ENCODE results near the gene CCER1.

GRCh38 chr12:90979951-90980350 lies 25.0 kb upstream of the CCER1 start:
- TF ChIP-seq CTCF (IDR thresholded peaks at IDR 0.05) (no peak), POLR2A (IDR thresholded peaks at IDR 0.05) (no peak)
